HG03135 (cell line): ENCODE data around the gene LRMDA.

Source experiments
- ATAC-seq: cut with Tn5 transposase; IDR thresholded peaks from one replicate; pipeline ENCODE4 v1.9.1; 2021; ENCODE audit warnings: mild to moderate bottlenecking, moderate library complexity; ENCODE audit not compliant: unreplicated experiment

LRMDA gene

GRCh38 chr10:75967491-75967890 is 536.1 kb downstream of the LRMDA start:
- ATAC-seq, result no peak

DNA sequence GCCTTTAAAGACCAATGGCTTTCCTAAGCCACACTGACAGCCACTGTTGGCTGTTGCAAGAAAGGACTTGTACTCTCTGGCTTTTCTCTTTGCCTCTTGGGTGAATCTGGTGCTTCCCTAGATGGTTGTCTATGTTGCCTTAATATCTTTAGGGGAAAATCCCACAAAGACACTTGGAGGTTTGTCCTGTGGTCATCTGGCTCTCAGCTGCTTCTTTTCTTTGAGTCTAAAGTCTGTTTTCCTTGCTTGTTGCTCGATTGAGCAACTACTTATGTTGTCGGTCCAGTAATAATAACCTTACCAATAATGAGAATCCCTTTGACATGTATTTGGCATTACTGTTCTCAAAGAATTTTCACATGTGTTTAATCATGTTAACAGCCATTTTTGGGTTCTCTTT is 537.6 kb downstream of the LRMDA start:
- no peak for ATAC-seq

DNA sequence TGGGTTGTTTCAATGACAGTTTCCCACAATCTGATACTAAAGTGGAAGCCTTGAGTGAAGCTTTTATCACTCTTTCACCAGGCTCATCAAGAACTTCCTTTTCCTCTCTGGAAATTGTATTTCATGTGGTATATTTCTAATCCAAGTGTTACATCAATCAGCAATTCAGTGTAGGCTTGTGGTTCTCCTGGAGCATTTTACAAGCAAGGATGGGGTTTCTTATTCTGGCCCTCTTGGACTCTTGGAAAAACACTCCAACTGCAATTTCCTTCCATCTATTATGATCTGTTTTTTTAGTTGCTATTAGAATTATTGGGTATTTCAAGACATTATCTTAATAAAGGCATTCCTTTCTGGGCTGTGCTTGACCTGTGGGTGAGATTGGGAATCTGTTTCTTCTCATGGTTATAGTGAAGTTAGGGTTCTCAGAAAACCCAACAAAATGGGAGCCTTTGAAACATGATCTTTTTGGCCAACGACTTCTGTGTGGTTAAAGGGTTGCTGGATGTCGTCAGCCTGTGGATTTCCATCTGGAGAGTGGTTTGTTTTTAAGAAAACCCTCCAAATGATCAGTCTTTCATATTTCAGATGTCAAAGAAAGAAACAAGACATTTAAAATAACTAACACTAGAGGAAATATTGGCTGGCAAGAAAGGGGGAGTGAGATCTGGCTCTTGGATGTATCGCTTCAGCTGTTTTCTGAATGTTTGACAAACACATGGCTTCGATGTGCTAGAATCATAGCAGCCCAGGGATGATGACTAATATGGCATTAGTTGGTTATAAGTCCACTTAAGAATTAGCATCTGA is 540.2 kb downstream of the LRMDA start:
- no peak for ATAC-seq

DNA sequence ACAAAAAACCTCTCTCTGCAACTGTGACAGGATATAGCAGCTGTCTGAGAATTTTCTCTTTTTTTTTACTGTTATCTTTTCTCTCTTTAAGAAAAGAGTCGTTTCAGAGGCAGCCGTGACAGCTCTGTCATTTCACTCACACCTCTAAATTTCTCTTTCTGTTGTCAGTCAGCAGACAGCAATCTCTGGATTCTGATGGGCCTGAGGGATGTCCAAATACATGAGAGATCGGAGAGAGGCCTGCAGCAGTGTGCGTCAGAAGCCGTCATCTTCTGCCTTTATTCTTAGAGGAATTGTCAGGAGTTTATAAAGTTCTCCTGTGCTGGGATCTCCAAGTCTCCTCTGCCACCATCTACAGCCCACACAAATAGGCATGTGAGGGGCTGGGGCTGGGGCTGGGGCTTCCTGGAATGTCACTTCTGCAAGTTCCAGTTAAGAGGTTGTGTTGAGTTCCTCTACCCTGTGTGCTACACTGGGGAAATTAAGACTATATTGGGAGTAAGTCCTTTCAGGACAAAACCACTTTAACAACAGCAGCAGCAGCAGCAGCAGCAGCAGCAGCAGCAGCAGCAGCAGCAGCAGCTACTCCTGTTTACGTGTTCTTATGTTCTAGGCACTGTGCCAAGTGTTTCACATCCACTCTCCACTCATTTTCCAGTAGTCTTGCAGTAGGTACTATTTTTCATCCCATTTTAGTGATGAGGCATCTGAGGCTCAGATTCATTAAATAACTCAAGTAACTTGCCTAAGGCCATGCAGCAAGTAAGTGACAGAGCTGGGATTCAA is 541.3 kb downstream of the LRMDA start:
- ATAC-seq, result no peak

- no peak for ATAC-seq
Measured at GRCh38 chr10:75974080-75974479, 542.7 kb downstream of the LRMDA start.

DNA sequence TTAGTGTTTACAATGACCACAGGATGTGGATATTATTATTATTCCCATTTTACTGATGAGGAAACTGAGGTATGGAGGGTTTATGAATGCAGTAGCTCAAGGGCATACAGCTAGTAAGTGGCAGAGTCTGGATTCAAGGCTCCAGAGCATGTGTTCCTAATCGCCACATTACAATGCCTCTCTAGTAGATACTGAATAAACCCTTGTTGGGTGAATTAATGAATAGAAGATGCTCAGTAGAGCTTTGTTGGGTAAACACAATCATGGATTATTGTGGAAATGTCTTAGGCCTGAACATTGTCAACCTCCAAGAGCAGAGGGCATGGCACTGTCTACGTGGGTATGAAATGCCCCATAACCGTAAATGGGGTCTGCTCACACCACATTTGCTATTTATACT is 545.3 kb downstream of the LRMDA start:
- ATAC-seq, result no peak

DNA sequence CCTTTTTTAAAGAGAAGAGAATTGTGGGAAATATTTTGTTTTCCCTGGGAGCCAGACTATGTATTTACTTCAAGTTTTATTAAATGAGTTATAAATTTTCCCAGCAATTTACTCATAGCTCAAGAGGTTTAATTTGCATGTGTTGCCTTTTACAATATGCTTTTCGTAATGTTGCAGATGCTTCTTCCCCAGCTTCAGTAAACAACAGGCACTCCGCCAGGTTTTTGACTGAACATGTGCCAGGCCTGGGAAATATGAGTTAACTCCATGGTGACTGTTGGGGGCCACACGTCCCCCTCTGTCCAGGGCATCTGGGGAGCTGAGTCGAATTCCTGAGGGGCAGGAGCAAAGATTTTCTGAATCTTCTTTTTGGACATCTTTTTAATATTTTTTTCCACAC is 545.7 kb downstream of the LRMDA start:
- no peak for ATAC-seq

DNA sequence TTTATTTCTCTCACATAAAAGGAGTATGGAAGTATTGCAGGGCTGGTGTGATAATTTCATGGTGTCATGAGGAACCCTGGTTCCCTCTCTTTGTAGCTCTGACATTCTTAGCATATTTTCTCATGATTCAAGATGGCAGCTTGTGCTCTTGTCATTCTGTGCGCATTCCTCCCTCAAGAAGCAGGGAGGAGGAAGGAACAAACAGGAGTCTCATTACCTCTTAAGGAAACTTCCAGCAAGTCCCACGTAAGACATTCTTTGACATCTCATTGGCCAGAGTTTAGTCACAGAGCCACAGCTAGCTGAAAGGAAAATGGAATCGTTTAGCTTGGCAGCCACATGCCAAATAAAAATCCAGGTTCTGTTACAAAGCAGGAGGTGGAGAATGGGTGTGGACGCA is 546.8 kb downstream of the LRMDA start:
- ATAC-seq, result no peak

DNA sequence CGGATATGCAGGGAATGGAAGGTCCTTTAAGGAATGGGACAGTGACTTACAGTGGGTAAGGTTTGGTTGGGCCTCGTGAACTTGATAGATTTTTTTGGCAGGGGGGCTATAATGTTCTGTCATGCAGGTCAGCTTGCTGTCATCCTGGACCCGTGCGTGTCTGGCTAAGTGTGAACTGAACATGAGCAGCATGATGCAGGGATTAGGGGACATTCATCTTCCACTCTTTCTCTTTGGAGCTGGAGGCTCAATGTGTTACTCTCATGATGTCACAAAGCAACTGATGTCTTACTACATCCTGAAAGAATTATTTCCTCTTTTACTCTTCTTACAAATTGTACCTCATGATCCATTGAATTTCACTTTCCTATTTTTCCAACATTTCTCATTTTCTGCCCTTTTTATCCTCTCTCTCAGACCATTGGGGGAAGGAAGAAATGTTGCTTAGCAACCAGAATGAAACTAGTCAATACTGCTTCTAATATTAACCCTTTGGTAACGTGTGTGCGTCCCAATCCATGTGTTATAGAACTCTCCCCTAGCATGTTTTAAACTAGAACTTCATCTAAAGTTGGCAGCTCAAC is 549.1 kb downstream of the LRMDA start:
- no peak for ATAC-seq

- ATAC-seq, result no peak
Measured at GRCh38 chr10:75982611-75983369, 551.4 kb downstream of the LRMDA start.

GRCh38 chr10:75984067-75984466 is 552.6 kb downstream of the LRMDA start:
- ATAC-seq, result no peak

DNA sequence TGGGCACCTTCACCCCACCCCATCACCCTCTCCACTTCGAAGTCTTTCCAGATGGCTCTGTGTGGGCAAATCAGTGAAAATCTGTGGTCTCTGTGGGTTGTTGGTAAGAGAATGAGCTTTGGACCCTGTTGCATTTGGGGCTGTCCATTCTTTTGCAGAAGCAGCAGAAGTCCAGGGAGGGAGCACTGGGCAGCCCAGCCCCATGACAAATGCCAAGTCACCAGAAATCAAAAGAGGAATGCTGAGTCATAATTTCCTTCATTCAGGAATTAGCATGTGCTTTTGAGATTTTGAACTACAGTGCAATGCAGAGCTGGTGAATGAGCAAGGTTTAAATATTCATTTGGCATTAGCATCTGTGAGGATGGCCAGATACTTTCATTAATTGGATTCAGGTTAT is 556.2 kb downstream of the LRMDA start:
- no peak for ATAC-seq

DNA sequence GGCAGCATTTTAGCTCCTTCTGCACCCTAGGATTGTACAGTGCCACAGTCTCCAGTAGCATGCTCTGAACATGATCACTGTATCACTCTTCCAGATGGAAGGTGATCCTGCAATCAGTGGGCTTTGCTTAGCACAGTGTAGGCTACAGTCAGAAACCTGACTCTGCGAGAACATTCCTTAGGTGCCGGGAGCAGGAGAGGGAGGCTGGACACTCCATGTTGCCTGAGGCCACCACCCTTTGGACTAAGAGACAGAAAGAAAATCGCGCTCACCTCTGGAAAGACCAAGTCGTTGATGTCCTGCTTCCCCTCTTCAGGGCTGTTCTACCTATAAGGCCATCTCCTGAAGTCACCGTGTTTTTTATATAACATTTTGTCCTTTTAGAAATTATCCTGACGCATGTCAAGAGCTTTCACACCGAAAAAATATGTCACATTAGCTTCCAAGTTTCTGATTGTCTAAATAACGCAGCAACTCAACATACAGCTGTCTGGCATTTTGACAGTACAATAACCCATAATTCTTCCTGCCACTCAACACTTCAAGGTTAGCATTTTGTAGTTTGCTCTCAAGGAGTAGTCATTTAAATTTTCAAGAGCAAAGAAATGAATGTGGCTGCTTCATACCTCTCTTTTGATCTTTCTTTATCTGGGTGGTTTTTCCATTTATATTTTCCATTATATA is 563.1 kb downstream of the LRMDA start:
- no peak for ATAC-seq

DNA sequence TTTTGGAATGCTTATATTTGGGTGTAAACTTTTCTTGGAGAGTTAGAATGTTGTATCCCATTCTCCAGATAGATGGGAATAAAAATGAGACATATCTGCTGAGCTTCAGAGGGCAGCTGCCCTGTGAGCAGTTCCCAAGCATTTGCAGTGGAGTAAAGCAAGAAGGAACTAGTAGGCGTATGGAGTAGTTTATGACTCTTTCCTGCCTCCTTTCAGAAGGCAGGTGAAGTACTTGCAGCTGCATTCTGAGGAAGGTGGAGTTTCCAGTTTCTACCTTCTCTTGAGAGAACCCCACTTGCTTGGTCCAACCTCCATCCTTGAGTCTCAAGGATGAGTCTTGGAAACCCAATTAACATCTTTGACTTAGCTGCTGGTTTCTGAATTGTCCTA is 563.6 kb downstream of the LRMDA start:
- ATAC-seq, result no peak

- no peak for ATAC-seq
Measured at GRCh38 chr10:75995720-75996119, 564.3 kb downstream of the LRMDA start.

DNA sequence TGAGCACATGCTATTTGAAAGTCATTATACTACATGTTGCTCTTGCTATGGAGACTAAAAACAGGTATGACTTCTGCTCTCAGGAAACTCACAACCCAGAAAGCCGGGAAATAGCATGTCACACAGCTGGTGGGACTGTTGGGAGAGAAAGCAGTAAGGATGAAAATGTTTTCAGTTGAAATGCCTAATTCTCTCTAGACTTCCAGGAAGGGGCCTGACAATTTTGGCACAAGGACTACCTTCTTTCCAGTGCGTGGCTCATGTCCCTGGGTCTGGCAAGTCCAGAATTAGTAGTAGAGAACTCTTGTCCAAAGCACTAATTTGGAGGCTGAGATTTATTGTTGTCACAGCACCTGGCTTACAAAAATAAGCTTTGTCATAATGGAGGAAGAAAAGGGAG is 567.6 kb downstream of the LRMDA start:
- no peak for ATAC-seq

DNA sequence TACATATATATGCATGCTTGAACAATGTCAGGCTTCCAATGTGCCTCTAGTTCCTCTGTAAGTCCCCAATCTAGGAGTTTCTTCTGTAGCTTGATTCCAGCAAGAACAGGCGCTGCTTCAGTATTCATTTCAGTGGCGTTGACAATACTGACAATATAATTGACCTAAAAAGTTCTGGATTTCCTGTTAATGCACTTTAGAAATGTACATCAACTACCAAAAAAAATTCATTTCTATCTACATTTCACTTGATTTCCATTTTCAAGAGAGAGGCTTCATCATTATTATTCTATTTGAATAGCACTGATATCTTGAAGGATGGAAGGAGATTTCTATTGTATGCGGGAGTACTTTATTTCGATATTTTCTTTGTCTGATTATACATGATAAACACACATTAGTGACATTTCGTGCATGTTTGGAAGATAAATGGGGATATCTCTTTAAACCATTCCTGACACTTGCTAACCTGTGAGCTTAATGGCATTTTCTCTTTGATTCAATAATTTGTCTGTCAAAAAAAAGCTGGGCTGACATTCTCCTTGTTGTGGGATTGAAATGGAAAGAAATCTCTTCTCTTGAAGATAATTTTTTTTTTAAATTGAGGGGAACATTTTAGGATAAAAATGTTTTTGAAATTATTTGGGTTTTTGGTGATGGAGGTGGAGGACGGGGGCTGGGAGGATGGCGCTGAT is 568.2 kb downstream of the LRMDA start:
- no peak for ATAC-seq

- no peak for ATAC-seq
Measured at GRCh38 chr10:76000550-76000949, 569.1 kb downstream of the LRMDA start.

- no peak for ATAC-seq
Measured at GRCh38 chr10:76001019-76001418, 569.6 kb downstream of the LRMDA start.

- ATAC-seq, result no peak
Measured at GRCh38 chr10:76001461-76001860, 570.0 kb downstream of the LRMDA start.
